Neural progenitor cell (in vitro differentiated cells): ENCODE data around the gene NFIA.

Experiments
- CTCF ChIP-seq: fragments of 200-600 bp; sonication (generic); IDR thresholded peaks from 2 replicates; pipeline ENCODE4 v1.5.1; 2017; ENCODE audit warnings: antibody characterized with exemption, mild to moderate bottlenecking
- EZH2 ChIP-seq: fragments of 200-600 bp; sonication (generic); IDR thresholded peaks from 2 replicates; pipeline ENCODE4 v1.6.1; 2017; ENCODE audit warnings: antibody characterized with exemption, mild to moderate bottlenecking, moderate library complexity
- EZH2phosphoT487 ChIP-seq: fragments of 200-600 bp; sonication (generic); IDR thresholded peaks from 2 replicates; pipeline ENCODE4 v1.6.1; 2017; ENCODE audit warnings: antibody characterized with exemption

GRCh38 chr1:61174060-61174795 lies 91.9 kb downstream of the NFIA start:
- TF ChIP-seq CTCF (no peak), EZH2 (no peak), EZH2phosphoT487 (no peak)
